WERI-Rb-1 (cell line): ENCODE data around the gene CPNE7.

Experiments
- DNase-seq: peaks from one replicate; pipeline ENCODE4 v3.0.0-alpha.2; 2020
- H3K27ac ChIP-seq: fragments of 250-450 bp; sonication (Bioruptor Pico); 2 replicates; pipeline ENCODE4 v1.5.1; 2020; ENCODE audit warnings: mild to moderate bottlenecking, moderate library complexity
- H3K27me3 ChIP-seq: fragments of 250-450 bp; sonication (Bioruptor Pico); 2 replicates; pipeline ENCODE4 v1.5.1; 2021; ENCODE audit warnings: mild to moderate bottlenecking, low read depth, moderate library complexity; ENCODE audit not compliant: insufficient read depth, severe bottlenecking
- H3K36me3 ChIP-seq: fragments of 250-450 bp; sonication (Bioruptor Pico); 2 replicates; pipeline ENCODE4 v1.5.1; 2020; ENCODE audit warnings: mild to moderate bottlenecking, moderate library complexity
- H3K4me3 ChIP-seq: 2 replicates; pipeline ENCODE4 v1.5.1; 2011; ENCODE audit warnings: low read depth, mild to moderate bottlenecking, control low read depth, low read length
- H3K9me3 ChIP-seq: fragments of 250-450 bp; sonication (Bioruptor Pico); 2 replicates; pipeline ENCODE4 v1.5.1; 2021; ENCODE audit warnings: mild to moderate bottlenecking, moderate library complexity; ENCODE audit not compliant: severe bottlenecking
- TF ChIP-seq, protein P1 (sequence below): IDR thresholded peaks from 2 replicates; pipeline ENCODE4 v1.5.1; 2011; ENCODE audit warnings: low read depth, mild to moderate bottlenecking, control low read depth, inconsistent platforms, low read length

CPNE7 gene

DNA sequence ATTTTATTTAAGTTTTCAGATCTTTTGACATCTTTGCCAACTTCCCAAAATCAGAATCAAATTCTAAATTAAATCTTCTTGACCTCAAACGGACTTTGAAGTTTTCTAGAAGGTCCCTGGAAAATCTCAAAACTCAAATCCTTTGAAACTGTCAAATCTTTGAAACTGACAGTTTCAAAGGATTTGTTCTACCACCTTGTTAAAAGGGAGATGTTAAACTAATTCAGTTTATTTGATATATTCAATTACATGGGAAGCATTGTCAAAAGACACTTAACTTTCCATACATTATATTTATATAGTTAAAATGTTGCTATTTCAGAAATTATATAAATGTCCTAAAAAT, 34.5 kb downstream of the CPNE7 start:
- Histone ChIP-seq H3K4me3 (no peak overlapping the region), H3K9me3 (no peaks in the 10 kb centered on the region), H3K36me3 (no peaks in the 10 kb centered on the region), H3K27me3 (no peaks in the 10 kb centered on the region), H3K27ac (no peak overlapping the region)
- TF ChIP-seq, protein P1, sequence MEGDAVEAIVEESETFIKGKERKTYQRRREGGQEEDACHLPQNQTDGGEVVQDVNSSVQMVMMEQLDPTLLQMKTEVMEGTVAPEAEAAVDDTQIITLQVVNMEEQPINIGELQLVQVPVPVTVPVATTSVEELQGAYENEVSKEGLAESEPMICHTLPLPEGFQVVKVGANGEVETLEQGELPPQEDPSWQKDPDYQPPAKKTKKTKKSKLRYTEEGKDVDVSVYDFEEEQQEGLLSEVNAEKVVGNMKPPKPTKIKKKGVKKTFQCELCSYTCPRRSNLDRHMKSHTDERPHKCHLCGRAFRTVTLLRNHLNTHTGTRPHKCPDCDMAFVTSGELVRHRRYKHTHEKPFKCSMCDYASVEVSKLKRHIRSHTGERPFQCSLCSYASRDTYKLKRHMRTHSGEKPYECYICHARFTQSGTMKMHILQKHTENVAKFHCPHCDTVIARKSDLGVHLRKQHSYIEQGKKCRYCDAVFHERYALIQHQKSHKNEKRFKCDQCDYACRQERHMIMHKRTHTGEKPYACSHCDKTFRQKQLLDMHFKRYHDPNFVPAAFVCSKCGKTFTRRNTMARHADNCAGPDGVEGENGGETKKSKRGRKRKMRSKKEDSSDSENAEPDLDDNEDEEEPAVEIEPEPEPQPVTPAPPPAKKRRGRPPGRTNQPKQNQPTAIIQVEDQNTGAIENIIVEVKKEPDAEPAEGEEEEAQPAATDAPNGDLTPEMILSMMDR, result no peak
- DNase-seq, result no peak

DNA sequence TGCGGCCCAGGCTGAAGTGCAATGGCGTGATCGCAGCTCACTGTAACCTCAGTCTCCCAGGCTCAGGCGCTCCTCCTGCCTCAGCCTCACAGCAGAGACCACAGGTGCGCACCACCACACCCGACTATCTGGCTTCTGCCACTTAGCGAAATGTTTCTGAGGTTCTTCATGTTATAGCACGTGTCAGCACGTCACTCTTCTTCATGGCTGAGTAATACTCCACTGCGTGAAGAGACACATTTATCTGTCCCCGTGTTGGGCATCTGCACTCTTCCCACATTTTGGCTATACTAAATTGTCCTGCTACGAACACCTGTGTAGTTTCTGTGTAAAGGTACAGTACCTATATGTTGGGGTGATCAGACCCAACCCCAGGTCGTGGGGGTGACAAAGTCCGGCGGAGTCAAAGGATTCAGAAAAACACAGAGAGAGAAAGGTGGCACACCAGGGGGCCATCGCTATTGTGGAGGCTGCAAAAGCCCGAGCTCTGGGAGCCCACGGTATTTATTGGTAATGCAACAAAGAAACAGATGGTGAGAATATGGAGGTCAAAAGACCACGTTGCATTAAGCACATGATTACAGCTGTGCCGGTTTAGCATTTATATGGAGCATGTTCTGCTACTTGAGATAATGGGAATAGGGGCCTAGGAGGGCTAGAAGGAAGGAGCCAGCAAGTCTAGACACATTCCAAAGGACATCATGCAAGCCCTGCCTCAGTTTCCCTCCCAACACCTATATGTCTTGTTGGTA, 37.0 kb downstream of the CPNE7 start:
- DNase-seq, result no peak
- TF ChIP-seq, protein P1, result no peak
- Histone ChIP-seq H3K4me3 (no peak overlapping the region), H3K27ac (no peak overlapping the region), H3K36me3 (no peaks in the 10 kb centered on the region), H3K9me3 (no peaks in the 10 kb centered on the region), H3K27me3 (no peaks in the 10 kb centered on the region)

DNA sequence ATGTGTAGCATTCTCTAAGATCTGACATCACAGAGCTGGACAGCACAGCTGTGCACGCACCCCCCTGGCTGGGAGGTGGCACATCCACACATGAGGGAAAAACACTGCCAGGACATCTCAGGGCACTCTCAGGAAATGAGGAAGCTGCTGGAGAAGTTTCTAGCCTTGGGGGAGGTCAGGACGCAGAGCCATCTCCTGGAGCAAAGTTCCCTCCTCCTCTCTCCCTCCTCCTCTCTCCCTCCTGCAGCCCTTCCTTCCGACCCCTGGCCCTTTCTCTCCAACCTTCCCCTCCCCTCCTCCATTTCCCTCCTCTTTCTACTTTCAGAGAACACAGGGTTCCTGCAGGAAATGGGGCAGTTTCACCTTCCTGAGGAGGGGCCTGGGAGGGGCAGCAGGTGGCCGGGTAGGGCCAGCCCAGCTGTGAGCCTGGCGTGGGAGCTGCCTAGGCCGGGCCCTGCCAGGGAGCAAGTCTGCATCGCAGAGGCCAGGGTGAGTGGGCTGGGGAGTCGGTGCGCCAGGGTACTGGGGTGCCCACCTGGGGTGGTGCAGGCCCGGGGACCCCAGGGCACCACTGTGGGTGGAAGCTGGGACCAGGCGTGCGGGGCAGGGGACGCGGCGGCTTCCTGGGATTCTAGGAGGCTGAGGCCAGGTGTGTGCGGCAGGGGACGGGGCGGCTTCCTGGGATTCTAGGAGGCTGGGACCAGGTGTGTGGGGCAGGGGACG, 37.8 kb downstream of the CPNE7 start, which contains the start of gene DPEP1:
Gene DPEP1 (plus strand): TSS at position 412 of the 723 bp plus-strand sequence. CDS start 16,769 bp downstream, outside the sequence.
- no peaks in the 10 kb centered on the region for H3K27me3 ChIP-seq
- TF ChIP-seq, protein P1, result no peak
- DNase-seq, result no peak
- no peak within 1 kb of the TSS for H3K27ac ChIP-seq
- H3K4me3 ChIP-seq, result no peak within 1 kb of the TSS
- H3K36me3 ChIP-seq, result no peaks in the 10 kb centered on the region
- no peaks in the 10 kb centered on the region for H3K9me3 ChIP-seq

DNA sequence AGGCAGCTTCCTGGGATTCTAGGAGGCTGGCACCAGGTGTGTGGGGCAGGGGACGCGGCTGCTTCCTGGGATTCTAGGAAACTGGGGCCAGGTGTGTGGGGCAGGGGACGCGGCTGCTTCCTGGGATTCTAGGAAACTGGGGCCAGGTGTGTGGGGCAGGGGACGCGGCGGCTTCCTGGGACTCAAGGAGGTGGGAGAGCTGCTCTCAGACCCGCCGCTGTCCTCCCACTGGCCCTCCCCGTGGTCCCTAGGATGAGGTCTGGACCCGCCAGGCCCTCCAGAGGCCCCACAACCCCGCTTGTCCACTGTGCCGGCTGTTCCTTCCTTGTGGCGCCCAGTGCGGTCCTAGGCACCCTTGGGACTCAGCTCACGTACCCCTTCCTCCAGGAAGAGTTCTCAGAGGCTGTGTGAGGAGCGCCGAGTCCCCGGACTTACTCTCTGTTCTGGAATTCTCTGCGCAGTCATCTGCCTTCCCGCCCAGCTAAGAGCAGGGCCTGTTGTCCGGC, 38.4 kb downstream of the CPNE7 start:
- no peak for DNase-seq
- Histone ChIP-seq H3K27ac (no peak overlapping the region), H3K9me3 (no peaks in the 10 kb centered on the region), H3K36me3 (no peaks in the 10 kb centered on the region), H3K27me3 (no peaks in the 10 kb centered on the region), H3K4me3 (no peak overlapping the region)
- TF ChIP-seq, protein P1, result no peak

DNA sequence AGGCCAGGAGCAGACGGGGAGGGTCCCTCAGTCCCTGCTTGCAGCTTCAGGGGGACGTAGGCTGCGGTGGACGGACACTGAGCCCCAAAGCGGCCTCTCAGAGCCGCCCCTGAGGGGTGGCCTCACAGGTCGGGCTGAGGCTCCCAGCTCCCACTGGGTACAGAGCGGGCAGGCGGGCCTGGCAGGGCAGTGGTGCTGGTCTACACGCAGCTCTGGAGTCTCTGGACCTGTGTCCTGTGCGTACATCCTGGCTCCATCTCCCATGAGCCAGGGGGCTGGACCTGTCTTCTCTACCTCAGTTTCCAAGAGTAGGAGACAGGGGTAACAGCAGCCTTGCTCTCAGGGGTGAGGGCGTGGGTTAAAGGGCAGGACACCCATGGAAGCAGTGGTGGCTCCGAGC, 39.6 kb downstream of the CPNE7 start:
- no peak for DNase-seq

More for the DNA sequence above, 39.6 kb downstream of the CPNE7 start:
- TF ChIP-seq, protein P1, result no peak
- Histone ChIP-seq H3K36me3 (no peaks in the 10 kb centered on the region), H3K27me3 (no peaks in the 10 kb centered on the region), H3K9me3 (no peaks in the 10 kb centered on the region), H3K27ac (no peak overlapping the region), H3K4me3 (no peak overlapping the region)
